PC-3 (cell line): ENCODE results near the gene DOCK1. TPM values are rescaled to one million over a fixed set of nuclear protein-coding genes. Genes with fewer than 3 reads are reported as not detected.

ENCODE experiments used
- ATAC-seq: fragments of 200-7000 bp; cut with Tn5 transposase; 2 replicates; pipeline ENCODE4 v1.9.1; 2020; ENCODE audit warnings: mild to moderate bottlenecking, moderate library complexity
- BruUV-seq: library from RNA; stranded (reverse); fragments of 400-500 nt; replicated peaks from 2 replicates; lab custom pipeline; 2021; lab: Mats Ljungman, UMichigan
- CTCF ChIA-PET: fragments of 300-600 bp; sonication (Branson Sonifier 250); formaldehyde crosslinking; loops from one replicate; lab custom pipeline; 2022; ENCODE audit warnings: antibody characterized with exemption; lab: Charles Lee
- POLR2A ChIA-PET: fragments of 300-600 bp; sonication (Branson Sonifier 250); formaldehyde crosslinking; loops from one replicate; lab custom pipeline; 2022; ENCODE audit warnings: antibody characterized with exemption; ENCODE audit not compliant: unreplicated experiment; lab: Charles Lee
- DNase-seq: peaks from one replicate; pipeline ENCODE4 v3.0.0-alpha.2; 2015
- H2AFZ ChIP-seq: fragments of 300-600 bp; sonication (generic); 2 replicates; pipeline ENCODE4 v1.6.0; 2016; ENCODE audit warnings: antibody characterized with exemption, low read length
- H3F3A ChIP-seq: fragments of 300-600 bp; sonication (generic); one replicate; pipeline ENCODE4 v1.6.0; 2017; ENCODE audit warnings: antibody characterized with exemption, low read length, control low read depth, mild to moderate bottlenecking; ENCODE audit not compliant: unreplicated experiment
- H3K27ac ChIP-seq: fragments of 300-600 bp; sonication (generic); 2 replicates; pipeline ENCODE4 v1.5.1; 2016; ENCODE audit warnings: mild to moderate bottlenecking, low read length
- H3K27me3 ChIP-seq: fragments of 300-600 bp; sonication (generic); 2 replicates; pipeline ENCODE4 v1.6.1; 2016; ENCODE audit warnings: low read length, mixed read lengths
- H3K36me3 ChIP-seq: fragments of 300-600 bp; sonication (generic); 2 replicates; pipeline ENCODE4 v1.6.1; 2016; ENCODE audit warnings: low read depth, mixed run types, low read length, mixed read lengths
- H3K4me1 ChIP-seq: fragments of 300-600 bp; sonication (generic); 2 replicates; pipeline ENCODE4 v1.5.1; 2016; ENCODE audit warnings: low read length; ENCODE audit not compliant: insufficient read depth
- H3K4me2 ChIP-seq: fragments of 300-600 bp; sonication (generic); 2 replicates; pipeline ENCODE4 v1.6.0; 2016; ENCODE audit warnings: low read length
- H3K4me3 ChIP-seq: fragments of 300-600 bp; sonication (generic); 2 replicates; pipeline ENCODE4 v1.5.1; 2016; ENCODE audit warnings: mild to moderate bottlenecking, low read length, mixed read lengths
- H3K79me2 ChIP-seq: fragments of 300-600 bp; sonication (generic); 2 replicates; pipeline ENCODE4 v1.6.1; 2017; ENCODE audit warnings: low read length, mixed read lengths
- H3K9ac ChIP-seq: fragments of 300-600 bp; sonication (generic); 2 replicates; pipeline ENCODE4 v1.6.0; 2016; ENCODE audit warnings: mild to moderate bottlenecking, low read length
- H3K9me2 ChIP-seq: fragments of 300-600 bp; sonication (generic); replicated peaks from 2 replicates; pipeline ENCODE4 v1.6.1; 2016; ENCODE audit warnings: mixed run types, low read length, mixed read lengths
- H3K9me3 ChIP-seq: fragments of 300-600 bp; sonication (generic); 2 replicates; pipeline ENCODE4 v1.6.1; 2016; ENCODE audit warnings: low read length, mixed read lengths
- H4K20me1 ChIP-seq: fragments of 300-600 bp; sonication (generic); 2 replicates; pipeline ENCODE4 v1.6.1; 2016; ENCODE audit warnings: low read length, mixed read lengths
- EZH2 ChIP-seq: fragments of 300-600 bp; sonication (generic); IDR thresholded peaks from one replicate; pipeline ENCODE4 v1.6.1; 2017; ENCODE audit warnings: antibody characterized with exemption, mild to moderate bottlenecking, low read length; ENCODE audit not compliant: unreplicated experiment
- EZH2phosphoT487 ChIP-seq: fragments of 300-600 bp; sonication (generic); IDR thresholded peaks from 2 replicates; pipeline ENCODE4 v1.6.1; 2018; ENCODE audit warnings: mild to moderate bottlenecking, antibody characterized with exemption, low read length, borderline replicate concordance
- intact Hi-C: fragments of 100-400 bp; cut with micrococcal nuclease; formaldehyde crosslinking; loops from 2 replicates; pipeline ENCODE4 v1.9.0; 2023
- total RNA-seq: library from RNA; depleted of rRNA; stranded (reverse); fragments of >200 nt; gene quantifications from 2 replicates; pipeline ENCODE4 v1.2.3, GENCODE V29; 2014
- TF ChIP-seq, protein P1 (sequence below): fragments of 300-600 bp; sonication (generic); conservative IDR thresholded peaks from 2 replicates; pipeline ENCODE4 v1.5.1; 2017; ENCODE audit warnings: antibody characterized with exemption, low read depth, mild to moderate bottlenecking, low read length

The DOCK1 gene
- total RNA-seq, 1 experiment from 2014 or later = 34.3 TPM

DNA sequence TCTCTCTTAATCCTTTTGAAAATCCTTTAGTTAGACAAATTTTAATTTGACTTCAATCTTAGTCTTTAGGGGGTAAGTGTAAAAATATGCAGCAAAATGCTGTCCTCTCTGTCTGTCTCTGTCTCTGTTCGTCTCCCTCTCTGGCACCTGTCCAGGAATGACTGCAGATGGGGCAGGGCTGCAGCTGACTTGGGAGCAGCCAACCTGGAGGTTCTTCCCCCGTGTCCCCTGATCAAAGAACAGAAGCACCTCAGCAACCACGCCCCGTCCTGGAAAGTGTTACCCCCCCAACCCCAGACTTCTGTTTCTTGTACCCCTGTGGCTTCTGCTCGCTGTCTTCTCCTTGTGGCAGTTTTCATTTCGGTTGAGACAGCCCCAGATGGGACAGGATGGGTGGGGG is 502.3 kb downstream of the DOCK1 start:
- DNase-seq = no peak
- H3K4me1 ChIP-seq = no peaks in the 10 kb centered on the region
- H3K27ac ChIP-seq = no peak overlapping the region
- H3F3A ChIP-seq = no peaks in the 10 kb centered on the region
- intact Hi-C loops = no loop called here
- no peak overlapping the region for H2AFZ ChIP-seq
- ATAC-seq = no peak
- no peaks in the 10 kb centered on the region for H3K9me3 ChIP-seq
- H3K4me2 ChIP-seq = no peak overlapping the region
- no peaks in the 10 kb centered on the region for H3K36me3 ChIP-seq
- POLR2A ChIA-PET = no interaction called here
- H3K4me3 ChIP-seq = no peak overlapping the region
- TF ChIP-seq, protein P1, sequence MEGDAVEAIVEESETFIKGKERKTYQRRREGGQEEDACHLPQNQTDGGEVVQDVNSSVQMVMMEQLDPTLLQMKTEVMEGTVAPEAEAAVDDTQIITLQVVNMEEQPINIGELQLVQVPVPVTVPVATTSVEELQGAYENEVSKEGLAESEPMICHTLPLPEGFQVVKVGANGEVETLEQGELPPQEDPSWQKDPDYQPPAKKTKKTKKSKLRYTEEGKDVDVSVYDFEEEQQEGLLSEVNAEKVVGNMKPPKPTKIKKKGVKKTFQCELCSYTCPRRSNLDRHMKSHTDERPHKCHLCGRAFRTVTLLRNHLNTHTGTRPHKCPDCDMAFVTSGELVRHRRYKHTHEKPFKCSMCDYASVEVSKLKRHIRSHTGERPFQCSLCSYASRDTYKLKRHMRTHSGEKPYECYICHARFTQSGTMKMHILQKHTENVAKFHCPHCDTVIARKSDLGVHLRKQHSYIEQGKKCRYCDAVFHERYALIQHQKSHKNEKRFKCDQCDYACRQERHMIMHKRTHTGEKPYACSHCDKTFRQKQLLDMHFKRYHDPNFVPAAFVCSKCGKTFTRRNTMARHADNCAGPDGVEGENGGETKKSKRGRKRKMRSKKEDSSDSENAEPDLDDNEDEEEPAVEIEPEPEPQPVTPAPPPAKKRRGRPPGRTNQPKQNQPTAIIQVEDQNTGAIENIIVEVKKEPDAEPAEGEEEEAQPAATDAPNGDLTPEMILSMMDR = no peak
- TF ChIP-seq EZH2 (no peak), EZH2phosphoT487 (no peak)
- CTCF ChIA-PET = no interaction called here
- H3K9me2 ChIP-seq = no peaks in the 10 kb centered on the region
- no TSS peak for BruUV-seq
- no peaks in the 10 kb centered on the region for H3K79me2 ChIP-seq
- H3K27me3 ChIP-seq = no peaks in the 10 kb centered on the region
- no peaks in the 10 kb centered on the region for H4K20me1 ChIP-seq
- no peak overlapping the region for H3K9ac ChIP-seq

DNA sequence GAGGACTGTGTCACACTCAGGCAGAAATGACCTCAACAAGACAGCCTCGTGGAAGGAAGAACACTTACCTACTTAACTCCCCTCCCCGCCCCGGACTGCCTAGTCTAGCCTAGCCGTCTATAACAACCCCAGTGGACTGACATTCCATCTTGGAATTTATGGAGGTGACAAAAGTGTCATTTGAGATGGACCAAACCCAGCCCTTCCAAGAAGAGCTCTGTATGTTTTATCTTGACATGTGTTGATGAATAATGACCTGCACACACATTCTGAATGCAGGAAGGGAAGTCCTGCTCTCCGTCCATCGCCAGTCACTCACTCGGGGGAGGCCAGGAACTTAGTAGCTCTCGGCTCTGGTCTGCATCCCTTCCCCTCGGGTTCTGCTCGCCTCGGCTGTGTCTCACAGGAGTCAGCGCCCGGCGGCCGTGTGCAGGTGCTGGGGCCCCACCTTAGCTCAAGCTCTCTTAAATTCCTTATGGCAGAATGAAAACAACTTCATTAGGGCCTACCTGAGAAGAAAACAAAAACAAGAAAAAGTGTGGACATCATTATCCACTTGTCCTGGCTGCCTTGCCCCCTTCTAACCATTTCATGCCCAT is 503.0 kb downstream of the DOCK1 start:
- no peaks in the 10 kb centered on the region for H3K79me2 ChIP-seq
- CTCF ChIA-PET = no interaction called here
- H2AFZ ChIP-seq = no peak overlapping the region
- no peak overlapping the region for H3K4me2 ChIP-seq
- TF ChIP-seq EZH2phosphoT487 = no peak
- TF ChIP-seq, protein P1 = no peak
- TF ChIP-seq EZH2 = no peak
- H3K9me2 ChIP-seq = no peaks in the 10 kb centered on the region
- DNase-seq (no peak), ATAC-seq (no peak)
- no peaks in the 10 kb centered on the region for H3F3A ChIP-seq
- H3K27ac ChIP-seq = no peak overlapping the region
- H4K20me1 ChIP-seq = no peaks in the 10 kb centered on the region
- no peaks in the 10 kb centered on the region for H3K9me3 ChIP-seq
- POLR2A ChIA-PET = no interaction called here
- no peaks in the 10 kb centered on the region for H3K36me3 ChIP-seq
- BruUV-seq = no TSS peak
- no peak overlapping the region for H3K4me3 ChIP-seq
- intact Hi-C loops = no loop called here
- H3K27me3 ChIP-seq = no peaks in the 10 kb centered on the region
- H3K4me1 ChIP-seq = no peaks in the 10 kb centered on the region
- no peak overlapping the region for H3K9ac ChIP-seq

DNA sequence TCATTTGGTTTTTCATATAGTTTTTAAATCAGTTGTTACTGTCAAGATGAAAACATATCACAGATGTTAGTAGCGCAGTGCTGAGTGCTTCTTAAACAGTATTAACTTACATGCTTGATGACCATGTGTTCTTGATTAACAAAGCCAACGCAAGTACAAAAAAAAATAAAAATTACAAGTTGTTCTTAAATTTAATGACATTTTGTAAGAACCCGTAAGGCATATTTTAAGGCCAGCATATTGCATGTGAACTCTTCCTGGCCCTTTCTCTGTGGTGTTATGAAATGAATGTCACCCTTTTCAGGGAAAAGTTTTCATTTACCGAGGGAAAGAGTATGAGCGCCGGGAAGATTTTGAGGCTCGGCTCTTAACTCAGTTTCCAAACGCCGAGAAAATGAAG is 503.5 kb downstream of the DOCK1 start:
- ATAC-seq (no peak), DNase-seq (no peak)
- TF ChIP-seq EZH2phosphoT487 (no peak), EZH2 (no peak)
- TF ChIP-seq, protein P1 = no peak
- H3K9me3 ChIP-seq = no peaks in the 10 kb centered on the region
- no peaks in the 10 kb centered on the region for H3F3A ChIP-seq
- no peaks in the 10 kb centered on the region for H3K79me2 ChIP-seq
- no TSS peak for BruUV-seq
- no peak overlapping the region for H3K4me2 ChIP-seq
- H3K27me3 ChIP-seq = no peaks in the 10 kb centered on the region
- H3K9me2 ChIP-seq = no peaks in the 10 kb centered on the region
- ChIA-PET POLR2A (no interaction called here), CTCF (no interaction called here)
- no peaks in the 10 kb centered on the region for H3K36me3 ChIP-seq
- H2AFZ ChIP-seq = no peak overlapping the region
- no peak overlapping the region for H3K27ac ChIP-seq
- intact Hi-C loops = no loop called here
- H4K20me1 ChIP-seq = no peaks in the 10 kb centered on the region
- H3K4me1 ChIP-seq = no peaks in the 10 kb centered on the region
- H3K9ac ChIP-seq = no peak overlapping the region
- H3K4me3 ChIP-seq = no peak overlapping the region
